ENCODE results near the gene PTGR2. TPM values are rescaled to one million over a fixed set of nuclear protein-coding genes. Genes with fewer than 3 reads are reported as not detected.

Gene PTGR2
- total RNA-seq, 1 donor from 2014 or later, result 5.8 TPM

DNA sequence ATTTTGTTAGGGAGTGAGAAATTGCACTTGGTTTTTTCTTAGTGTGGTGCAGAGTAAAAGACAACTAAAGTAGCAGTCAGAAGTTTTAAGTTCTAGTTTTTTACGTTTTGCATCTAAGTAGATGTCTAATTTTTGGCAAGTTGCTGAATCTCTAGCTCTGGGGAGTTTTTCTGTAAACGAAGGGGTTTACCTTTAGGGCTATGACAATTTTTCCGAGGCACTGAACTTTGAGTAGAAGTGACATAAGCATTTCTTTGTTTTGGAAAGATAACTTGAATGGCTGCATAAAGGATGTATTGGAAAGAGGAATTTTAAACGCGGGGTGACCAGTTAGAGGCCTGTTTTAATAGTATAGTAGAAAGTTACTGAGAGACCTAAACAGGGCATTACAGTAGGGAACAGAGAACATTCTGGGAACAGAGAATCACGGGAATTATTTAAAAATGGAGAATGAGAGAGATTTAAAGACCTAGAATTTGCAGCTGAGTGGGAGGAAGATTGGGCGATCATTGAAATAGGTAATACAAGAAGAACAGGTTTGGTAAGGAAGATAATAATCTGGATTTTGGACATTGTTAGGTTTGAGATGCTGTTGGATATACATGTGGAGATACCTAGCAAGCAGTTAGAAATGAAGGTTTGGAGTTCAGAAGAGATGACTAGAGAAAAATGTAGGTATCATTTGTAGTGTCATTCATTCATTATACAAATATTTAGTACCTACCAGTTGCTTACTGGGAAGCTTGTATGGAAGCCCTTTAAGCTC lies 36.2 kb downstream of the PTGR2 start:
- Mint-ChIP-seq H3K4me3 (ENCODE audit: unreplicated experiment) (peak overlapping the region; percentile 95), H3K4me1 (ENCODE audit: low read depth, unreplicated experiment) (peaks cover 22% of the 10 kb centered on the region), H3K9me3 (ENCODE audit: unreplicated experiment) (no peaks in the 10 kb centered on the region), H3K36me3 (ENCODE audit: low read depth, unreplicated experiment) (no peaks in the 10 kb centered on the region), H3K27ac (ENCODE audit: unreplicated experiment) (peak overlapping the region; percentile 54), H3K27me3 (ENCODE audit: low read depth, unreplicated experiment) (no peaks in the 10 kb centered on the region)
- DNase-seq (ENCODE audit: low read depth) (no peak), FAIRE-seq (no peak)
- Histone ChIP-seq H3K4me2 (ENCODE audit: low read length) (peak overlapping the region; percentile 80), H4K20me1 (ENCODE audit: insufficient read depth, low read length) (peaks cover 41% of the 10 kb centered on the region), H2AFZ (ENCODE audit: low read depth, low read length) (no peak overlapping the region), H3K27me3 (ENCODE audit: insufficient read depth, low read length) (no peaks in the 10 kb centered on the region), H3K9ac (ENCODE audit: low read length) (peak overlapping the region; percentile 96), H3K79me2 (ENCODE audit: insufficient read depth, low read length) (peaks cover 76% of the 10 kb centered on the region), H3K36me3 (ENCODE audit: insufficient read depth, low read length) (peaks cover 3% of the 10 kb centered on the region), H3K27ac (ENCODE audit: low read depth, low read length) (peak overlapping the region; percentile 91), H3K4me3 (ENCODE audit: insufficient read depth, low read depth, low read length) (peak overlapping the region; percentile 72), H3K9me3 (ENCODE audit: insufficient read depth, low read depth, low read length) (no peaks in the 10 kb centered on the region), H3K4me1 (ENCODE audit: insufficient read depth, low read length) (peaks cover 13% of the 10 kb centered on the region)
- TF ChIP-seq, protein P1, sequence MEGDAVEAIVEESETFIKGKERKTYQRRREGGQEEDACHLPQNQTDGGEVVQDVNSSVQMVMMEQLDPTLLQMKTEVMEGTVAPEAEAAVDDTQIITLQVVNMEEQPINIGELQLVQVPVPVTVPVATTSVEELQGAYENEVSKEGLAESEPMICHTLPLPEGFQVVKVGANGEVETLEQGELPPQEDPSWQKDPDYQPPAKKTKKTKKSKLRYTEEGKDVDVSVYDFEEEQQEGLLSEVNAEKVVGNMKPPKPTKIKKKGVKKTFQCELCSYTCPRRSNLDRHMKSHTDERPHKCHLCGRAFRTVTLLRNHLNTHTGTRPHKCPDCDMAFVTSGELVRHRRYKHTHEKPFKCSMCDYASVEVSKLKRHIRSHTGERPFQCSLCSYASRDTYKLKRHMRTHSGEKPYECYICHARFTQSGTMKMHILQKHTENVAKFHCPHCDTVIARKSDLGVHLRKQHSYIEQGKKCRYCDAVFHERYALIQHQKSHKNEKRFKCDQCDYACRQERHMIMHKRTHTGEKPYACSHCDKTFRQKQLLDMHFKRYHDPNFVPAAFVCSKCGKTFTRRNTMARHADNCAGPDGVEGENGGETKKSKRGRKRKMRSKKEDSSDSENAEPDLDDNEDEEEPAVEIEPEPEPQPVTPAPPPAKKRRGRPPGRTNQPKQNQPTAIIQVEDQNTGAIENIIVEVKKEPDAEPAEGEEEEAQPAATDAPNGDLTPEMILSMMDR (IDR thresholded peaks at IDR 0.05; ENCODE audit: insufficient read depth, low read depth, low read length), result no peak
- no peak for TF ChIP-seq EZH2 (IDR thresholded peaks at IDR 0.05; ENCODE audit: insufficient read depth, low read length)

DNA sequence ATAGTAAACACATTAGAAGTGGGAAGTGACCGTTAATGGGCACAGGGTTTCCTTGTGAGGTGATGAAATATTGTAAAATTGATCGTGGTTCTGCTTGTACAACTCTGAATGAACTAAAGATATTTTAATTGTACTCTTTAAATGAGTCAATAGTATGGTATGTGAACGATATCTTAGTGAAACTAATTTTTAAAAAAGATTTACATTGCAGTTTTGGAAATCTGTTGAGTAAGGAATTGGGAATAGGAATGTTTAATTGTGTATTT lies 36.8 kb downstream of the PTGR2 start:
- no peak overlapping the region for H2AFZ ChIP-seq (ENCODE audit: low read depth, low read length)
- Mint-ChIP-seq H3K4me1 (ENCODE audit: low read depth, unreplicated experiment) (peaks cover 22% of the 10 kb centered on the region), H3K36me3 (ENCODE audit: low read depth, unreplicated experiment) (no peaks in the 10 kb centered on the region), H3K27me3 (ENCODE audit: low read depth, unreplicated experiment) (no peaks in the 10 kb centered on the region), H3K27ac (ENCODE audit: unreplicated experiment) (no peak overlapping the region), H3K4me3 (ENCODE audit: unreplicated experiment) (peak overlapping the region; percentile 95), H3K9me3 (ENCODE audit: unreplicated experiment) (no peaks in the 10 kb centered on the region)
- no peaks in the 10 kb centered on the region for H3K9me3 ChIP-seq (ENCODE audit: insufficient read depth, low read depth, low read length)
- H3K27ac ChIP-seq (ENCODE audit: low read depth, low read length), result peak overlapping the region; percentile 2
- H3K36me3 ChIP-seq (ENCODE audit: insufficient read depth, low read length), result peaks cover 6% of the 10 kb centered on the region
- peaks cover 13% of the 10 kb centered on the region for H3K4me1 ChIP-seq (ENCODE audit: insufficient read depth, low read length)
- TF ChIP-seq, protein P1 (IDR thresholded peaks at IDR 0.05; ENCODE audit: insufficient read depth, low read depth, low read length), result no peak
- peak overlapping the region; percentile 96 for H3K9ac ChIP-seq (ENCODE audit: low read length)
- H3K27me3 ChIP-seq (ENCODE audit: insufficient read depth, low read length), result no peaks in the 10 kb centered on the region
- FAIRE-seq (no peak), DNase-seq (ENCODE audit: low read depth) (peak; percentile 11)
- H3K4me3 ChIP-seq (ENCODE audit: insufficient read depth, low read depth, low read length), result peak overlapping the region; percentile 72
- H4K20me1 ChIP-seq (ENCODE audit: insufficient read depth, low read length), result peaks cover 41% of the 10 kb centered on the region
- peaks cover 81% of the 10 kb centered on the region for H3K79me2 ChIP-seq (ENCODE audit: insufficient read depth, low read length)
- H3K4me2 ChIP-seq (ENCODE audit: low read length), result peak overlapping the region; percentile 80

DNA sequence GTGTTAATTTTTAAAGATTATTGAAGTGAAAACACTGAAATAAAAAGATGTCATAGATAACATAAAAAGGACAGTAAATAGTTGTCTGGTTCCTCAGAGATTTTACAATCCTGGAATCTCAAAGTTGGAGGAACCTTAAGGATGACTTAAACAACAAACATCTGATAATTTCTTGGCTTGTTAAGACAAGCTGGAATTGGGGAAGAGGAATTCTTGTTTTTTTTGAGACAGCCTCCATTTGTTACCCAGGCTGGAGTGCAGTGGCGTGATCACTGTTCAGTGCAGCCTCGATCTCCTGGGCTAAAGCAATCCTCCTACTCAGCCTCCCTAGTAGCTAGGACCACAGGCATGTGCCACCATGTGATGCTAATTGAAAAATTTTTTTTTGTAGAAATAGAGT lies 37.3 kb downstream of the PTGR2 start:
- Mint-ChIP-seq H3K4me1 (ENCODE audit: low read depth, unreplicated experiment) (peaks cover 22% of the 10 kb centered on the region), H3K9me3 (ENCODE audit: unreplicated experiment) (no peaks in the 10 kb centered on the region), H3K4me3 (ENCODE audit: unreplicated experiment) (peak overlapping the region; percentile 95), H3K27me3 (ENCODE audit: low read depth, unreplicated experiment) (no peaks in the 10 kb centered on the region), H3K36me3 (ENCODE audit: low read depth, unreplicated experiment) (peaks cover 3% of the 10 kb centered on the region), H3K27ac (ENCODE audit: unreplicated experiment) (no peak overlapping the region)
- H3K4me1 ChIP-seq (ENCODE audit: insufficient read depth, low read length), result peaks cover 13% of the 10 kb centered on the region
- FAIRE-seq (no peak), DNase-seq (ENCODE audit: low read depth) (peak; percentile 35)
- no peak for TF ChIP-seq EZH2 (IDR thresholded peaks at IDR 0.05; ENCODE audit: insufficient read depth, low read length)
- TF ChIP-seq, protein P1 (IDR thresholded peaks at IDR 0.05; ENCODE audit: insufficient read depth, low read depth, low read length), result no peak
- peaks cover 86% of the 10 kb centered on the region for H3K79me2 ChIP-seq (ENCODE audit: insufficient read depth, low read length)
- H3K27ac ChIP-seq (ENCODE audit: low read depth, low read length), result no peak overlapping the region
- no peaks in the 10 kb centered on the region for H3K9me3 ChIP-seq (ENCODE audit: insufficient read depth, low read depth, low read length)
- H3K27me3 ChIP-seq (ENCODE audit: insufficient read depth, low read length), result no peaks in the 10 kb centered on the region
- H4K20me1 ChIP-seq (ENCODE audit: insufficient read depth, low read length), result peaks cover 46% of the 10 kb centered on the region
- H3K36me3 ChIP-seq (ENCODE audit: insufficient read depth, low read length), result peaks cover 6% of the 10 kb centered on the region
- peak overlapping the region; percentile 80 for H3K4me2 ChIP-seq (ENCODE audit: low read length)
- H3K9ac ChIP-seq (ENCODE audit: low read length), result no peak overlapping the region
- no peak overlapping the region for H3K4me3 ChIP-seq (ENCODE audit: insufficient read depth, low read depth, low read length)
- H2AFZ ChIP-seq (ENCODE audit: low read depth, low read length), result no peak overlapping the region
